Osteocyte (in vitro differentiated cells): ENCODE results near the gene POT1. TPM values are rescaled to one million over a fixed set of nuclear protein-coding genes. Genes with fewer than 3 reads are reported as not detected.

Source experiments
- DNase-seq: peaks from one replicate; pipeline ENCODE4 v3.0.0; 2021; ENCODE audit warnings: mixed read lengths; ENCODE audit not compliant: unreplicated experiment; ENCODE audit errors: extremely low spot score
- H3K27ac Mint-ChIP-seq: one replicate; pipeline ENCODE4 v1.8.0; 2021; ENCODE audit warnings: mild to moderate bottlenecking, mixed read lengths; ENCODE audit not compliant: unreplicated experiment
- H3K27me3 Mint-ChIP-seq: one replicate; pipeline ENCODE4 v1.8.0; 2021; ENCODE audit warnings: mixed read lengths; ENCODE audit not compliant: unreplicated experiment
- H3K36me3 Mint-ChIP-seq: one replicate; pipeline ENCODE4 v1.8.0; 2021; ENCODE audit warnings: mixed read lengths; ENCODE audit not compliant: unreplicated experiment
- H3K4me1 Mint-ChIP-seq: one replicate; pipeline ENCODE4 v1.8.0; 2021; ENCODE audit warnings: mixed read lengths; ENCODE audit not compliant: unreplicated experiment
- H3K4me3 Mint-ChIP-seq: one replicate; pipeline ENCODE4 v1.8.0; 2021; ENCODE audit warnings: mild to moderate bottlenecking, moderate library complexity, mixed read lengths; ENCODE audit not compliant: unreplicated experiment
- H3K9me3 Mint-ChIP-seq: one replicate; pipeline ENCODE4 v1.8.0; 2021; ENCODE audit warnings: mixed read lengths; ENCODE audit not compliant: unreplicated experiment
- total RNA-seq: library from RNA; stranded (reverse); gene quantifications from 2 replicates; pipeline ENCODE4 v1.2.1, GENCODE V29; 2021
- TF ChIP-seq, protein P1 (sequence below): fragments of 200-600 bp; sonication (generic); IDR thresholded peaks from 2 replicates; pipeline ENCODE4 v1.5.0; 2021; ENCODE audit warnings: antibody characterized with exemption, mild to moderate bottlenecking, moderate library complexity

Gene POT1
- total RNA-seq, 1 donor from 2014 or later = 19.7 TPM

DNA sequence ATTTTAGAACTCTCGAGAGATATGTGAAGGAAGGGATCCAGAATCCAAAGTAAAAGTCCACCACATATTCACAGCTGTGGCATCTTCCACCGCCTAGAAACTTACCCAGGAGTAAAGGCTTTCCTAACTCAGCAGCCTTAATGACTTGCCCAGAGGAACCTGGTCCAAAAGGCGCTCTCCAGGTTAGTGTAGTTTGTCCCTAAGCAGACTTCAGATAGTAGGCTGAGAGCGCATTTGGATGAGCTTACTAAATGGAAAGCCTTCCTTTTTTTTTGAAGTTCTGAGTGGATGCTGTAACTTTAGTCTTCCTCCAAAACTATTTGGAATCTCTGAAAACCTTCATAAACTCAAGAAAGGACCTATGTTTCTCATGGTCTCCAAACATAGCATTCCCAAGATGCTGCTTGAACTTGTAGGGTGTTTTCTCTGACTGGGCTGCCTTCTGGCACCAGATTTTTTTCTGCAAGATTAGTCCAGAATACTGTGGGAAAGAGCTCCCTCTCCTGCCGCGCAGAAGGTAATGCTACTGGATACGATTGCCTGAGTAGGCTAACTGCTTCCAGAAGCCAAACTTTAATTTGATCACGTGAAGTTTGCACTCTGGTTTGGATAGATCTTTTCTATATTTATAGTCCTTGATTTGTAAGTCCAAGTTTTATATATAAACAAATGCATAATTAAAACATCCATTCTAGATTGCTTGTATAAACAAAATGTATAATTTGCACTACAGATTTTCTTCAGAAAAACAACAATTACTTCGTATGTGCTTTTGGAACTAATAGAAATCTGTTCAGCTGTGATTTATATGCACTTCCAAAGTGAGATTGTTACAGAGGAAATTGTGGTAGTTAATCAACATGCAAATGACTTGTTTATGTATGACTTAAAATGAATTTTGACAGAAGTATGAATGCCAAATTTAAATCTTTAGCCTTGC, 144.5 kb downstream of the POT1 start:
- H3K36me3 Mint-ChIP-seq = no peaks in the 10 kb centered on the region
- no peaks in the 10 kb centered on the region for H3K27me3 Mint-ChIP-seq
- TF ChIP-seq, protein P1, sequence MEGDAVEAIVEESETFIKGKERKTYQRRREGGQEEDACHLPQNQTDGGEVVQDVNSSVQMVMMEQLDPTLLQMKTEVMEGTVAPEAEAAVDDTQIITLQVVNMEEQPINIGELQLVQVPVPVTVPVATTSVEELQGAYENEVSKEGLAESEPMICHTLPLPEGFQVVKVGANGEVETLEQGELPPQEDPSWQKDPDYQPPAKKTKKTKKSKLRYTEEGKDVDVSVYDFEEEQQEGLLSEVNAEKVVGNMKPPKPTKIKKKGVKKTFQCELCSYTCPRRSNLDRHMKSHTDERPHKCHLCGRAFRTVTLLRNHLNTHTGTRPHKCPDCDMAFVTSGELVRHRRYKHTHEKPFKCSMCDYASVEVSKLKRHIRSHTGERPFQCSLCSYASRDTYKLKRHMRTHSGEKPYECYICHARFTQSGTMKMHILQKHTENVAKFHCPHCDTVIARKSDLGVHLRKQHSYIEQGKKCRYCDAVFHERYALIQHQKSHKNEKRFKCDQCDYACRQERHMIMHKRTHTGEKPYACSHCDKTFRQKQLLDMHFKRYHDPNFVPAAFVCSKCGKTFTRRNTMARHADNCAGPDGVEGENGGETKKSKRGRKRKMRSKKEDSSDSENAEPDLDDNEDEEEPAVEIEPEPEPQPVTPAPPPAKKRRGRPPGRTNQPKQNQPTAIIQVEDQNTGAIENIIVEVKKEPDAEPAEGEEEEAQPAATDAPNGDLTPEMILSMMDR = peak; percentile 96
- H3K4me3 Mint-ChIP-seq = no peak overlapping the region
- H3K27ac Mint-ChIP-seq = no peak overlapping the region
- peaks cover 8% of the 10 kb centered on the region for H3K4me1 Mint-ChIP-seq
- H3K9me3 Mint-ChIP-seq = peaks cover 4% of the 10 kb centered on the region
- no peak for DNase-seq

DNA sequence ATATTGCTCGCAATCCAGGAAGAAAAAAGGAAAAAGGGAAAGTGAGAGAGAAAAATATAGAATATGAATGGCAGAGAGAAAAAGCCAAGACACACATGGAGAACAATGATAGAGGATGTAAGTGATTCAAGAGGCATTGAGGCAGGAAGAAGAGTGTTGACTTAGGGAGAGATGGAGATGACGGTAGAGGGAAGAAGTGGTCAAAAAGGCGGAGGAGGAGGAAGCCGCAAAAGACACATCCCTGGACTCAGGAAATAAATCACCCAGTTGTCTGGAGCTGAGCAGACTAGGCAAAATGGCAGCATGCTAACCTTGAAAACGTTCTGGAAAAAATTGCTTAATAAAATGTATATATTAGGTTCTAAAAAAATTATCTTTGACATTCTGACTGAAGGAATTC, 146.4 kb downstream of the POT1 start:
- DNase-seq = no peak
- H3K27me3 Mint-ChIP-seq = no peaks in the 10 kb centered on the region
- no peaks in the 10 kb centered on the region for H3K36me3 Mint-ChIP-seq
- TF ChIP-seq, protein P1 = no peak
- peaks cover 4% of the 10 kb centered on the region for H3K9me3 Mint-ChIP-seq
- H3K27ac Mint-ChIP-seq = no peak overlapping the region
- H3K4me3 Mint-ChIP-seq = no peak overlapping the region
- H3K4me1 Mint-ChIP-seq = peaks cover 11% of the 10 kb centered on the region

DNA sequence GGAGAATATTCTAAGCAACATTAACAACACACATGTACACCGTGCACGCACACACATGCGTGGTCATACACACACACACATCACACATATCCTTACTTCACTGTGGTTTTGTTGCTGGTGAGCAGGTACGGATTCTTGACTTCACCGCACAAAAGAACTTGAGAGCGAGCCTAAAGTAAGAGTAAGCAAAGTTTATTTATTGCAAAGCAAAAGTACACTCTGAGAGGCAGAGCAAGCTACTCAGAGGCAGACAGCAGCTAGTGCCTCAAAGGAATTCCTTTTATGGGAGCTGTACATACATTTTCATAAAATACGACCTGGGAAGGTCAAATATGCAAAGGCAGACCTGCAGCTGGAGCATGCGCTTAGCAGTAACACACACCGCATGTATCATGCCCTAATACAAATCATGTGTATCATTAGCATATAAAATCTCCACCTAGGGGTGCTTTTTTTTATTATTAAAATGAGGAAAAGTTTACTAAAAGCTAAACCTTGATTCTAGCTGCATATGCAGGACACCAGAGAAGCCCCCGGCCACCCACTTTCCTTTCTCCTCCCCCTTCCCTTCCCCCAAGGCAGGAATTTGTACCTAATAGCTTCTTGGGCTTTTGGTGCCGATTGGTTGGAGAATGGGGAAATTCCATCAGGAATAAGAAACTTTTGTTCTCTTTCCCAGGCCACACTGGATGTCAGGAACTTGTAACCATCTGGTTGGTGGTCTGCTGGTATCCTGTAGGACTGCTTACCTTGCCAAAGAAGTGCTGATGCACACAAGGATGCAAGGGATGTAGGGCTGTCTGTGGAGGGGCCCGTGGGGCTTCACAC, 147.5 kb downstream of the POT1 start:
- TF ChIP-seq, protein P1 = no peak
- Mint-ChIP-seq H3K4me1 (peaks cover 18% of the 10 kb centered on the region), H3K27me3 (no peaks in the 10 kb centered on the region), H3K36me3 (no peaks in the 10 kb centered on the region), H3K27ac (no peak overlapping the region), H3K9me3 (peaks cover 4% of the 10 kb centered on the region), H3K4me3 (no peak overlapping the region)
- DNase-seq = no peak

DNA sequence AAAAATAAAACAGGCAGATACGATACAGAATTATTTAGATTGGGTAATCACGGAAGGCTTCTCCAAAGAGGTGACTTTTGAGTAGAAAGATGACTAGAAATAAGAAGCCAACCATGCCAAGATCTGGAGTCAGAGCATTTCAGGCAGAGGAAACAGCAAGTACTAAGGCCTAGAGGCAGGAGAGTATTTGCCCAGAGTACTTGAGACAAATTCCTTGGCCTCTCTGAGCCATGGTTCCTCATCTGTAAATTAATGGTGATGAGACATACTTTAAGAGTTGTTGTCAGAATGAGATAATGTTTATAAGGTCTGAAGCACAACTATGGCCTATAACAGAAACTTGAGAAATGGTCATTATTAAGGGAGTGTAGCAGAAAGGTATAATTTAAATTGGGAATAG, 148.2 kb downstream of the POT1 start:
- no peaks in the 10 kb centered on the region for H3K36me3 Mint-ChIP-seq
- H3K9me3 Mint-ChIP-seq = peaks cover 4% of the 10 kb centered on the region

More for the DNA sequence above, 148.2 kb downstream of the POT1 start:
- TF ChIP-seq, protein P1 = no peak
- Mint-ChIP-seq H3K4me1 (peaks cover 22% of the 10 kb centered on the region), H3K27ac (no peak overlapping the region), H3K4me3 (no peak overlapping the region), H3K27me3 (no peaks in the 10 kb centered on the region)
- no peak for DNase-seq
